HFFc6 (cell line): ENCODE results near the gene VAMP2. TPM values are rescaled to one million over a fixed set of nuclear protein-coding genes. Genes with fewer than 3 reads are reported as not detected.

Experiments used
- DNase-seq: peaks from one replicate; pipeline ENCODE4 v3.0.0-alpha.2; 2018
- H3K27ac Mint-ChIP-seq: 2 replicates; pipeline ENCODE4 v1.8.0; 2020; ENCODE audit warnings: mild to moderate bottlenecking, mixed read lengths
- H3K27me3 Mint-ChIP-seq: 2 replicates; pipeline ENCODE4 v1.8.0; 2021; ENCODE audit warnings: mild to moderate bottlenecking, moderate library complexity, mixed read lengths; ENCODE audit not compliant: insufficient read depth
- H3K36me3 Mint-ChIP-seq: 2 replicates; pipeline ENCODE4 v1.8.0; 2021; ENCODE audit warnings: low read depth, mixed read lengths
- H3K4me1 Mint-ChIP-seq: 2 replicates; pipeline ENCODE4 v1.8.0; 2020; ENCODE audit warnings: low read depth, mixed read lengths
- H3K4me3 Mint-ChIP-seq: 2 replicates; pipeline ENCODE4 v1.8.0; 2020; ENCODE audit warnings: mild to moderate bottlenecking, moderate library complexity, mixed read lengths
- H3K9me3 Mint-ChIP-seq: 2 replicates; pipeline ENCODE4 v1.8.0; 2020; ENCODE audit warnings: mild to moderate bottlenecking, mixed read lengths
- CTCF ChIP-seq: fragments of 200-600 bp; sonication (generic); IDR thresholded peaks from 2 replicates; pipeline ENCODE4 v1.5.0; 2021; ENCODE audit warnings: antibody characterized with exemption, mild to moderate bottlenecking
- total RNA-seq, 6 experiments: library from RNA; stranded (reverse); fragmentation: NEBNext Ultra II Directional; extraction: Animal tissue kit (Norgen Biotek cat#: 25700); gene quantifications; 2 replicates in 1 of 6; 3 replicates in 5 of 6; pipeline ENCODE4 v1.2.3, GENCODE V29; 2021

The VAMP2 gene
- total RNA-seq, 6 experiments from 2014 or later, result 37.0 to 47.6 (median 44.5) TPM

GRCh38 chr17:8125154-8125946, 37.4 kb downstream of the VAMP2 start:
- H3K4me3 Mint-ChIP-seq, result peak overlapping the region; percentile 88
- peak; percentile 57 for DNase-seq
- no peak for TF ChIP-seq CTCF
- H3K27ac Mint-ChIP-seq, result no peak overlapping the region; the same call in 1 of the 2 replicates
- H3K27me3 Mint-ChIP-seq, result peaks cover 7% of the 10 kb centered on the region
- peaks cover 58% of the 10 kb centered on the region for H3K4me1 Mint-ChIP-seq
- no peaks in the 10 kb centered on the region for H3K36me3 Mint-ChIP-seq
- peaks cover 5% of the 10 kb centered on the region; the same call in 1 of the 2 replicates for H3K9me3 Mint-ChIP-seq

DNA sequence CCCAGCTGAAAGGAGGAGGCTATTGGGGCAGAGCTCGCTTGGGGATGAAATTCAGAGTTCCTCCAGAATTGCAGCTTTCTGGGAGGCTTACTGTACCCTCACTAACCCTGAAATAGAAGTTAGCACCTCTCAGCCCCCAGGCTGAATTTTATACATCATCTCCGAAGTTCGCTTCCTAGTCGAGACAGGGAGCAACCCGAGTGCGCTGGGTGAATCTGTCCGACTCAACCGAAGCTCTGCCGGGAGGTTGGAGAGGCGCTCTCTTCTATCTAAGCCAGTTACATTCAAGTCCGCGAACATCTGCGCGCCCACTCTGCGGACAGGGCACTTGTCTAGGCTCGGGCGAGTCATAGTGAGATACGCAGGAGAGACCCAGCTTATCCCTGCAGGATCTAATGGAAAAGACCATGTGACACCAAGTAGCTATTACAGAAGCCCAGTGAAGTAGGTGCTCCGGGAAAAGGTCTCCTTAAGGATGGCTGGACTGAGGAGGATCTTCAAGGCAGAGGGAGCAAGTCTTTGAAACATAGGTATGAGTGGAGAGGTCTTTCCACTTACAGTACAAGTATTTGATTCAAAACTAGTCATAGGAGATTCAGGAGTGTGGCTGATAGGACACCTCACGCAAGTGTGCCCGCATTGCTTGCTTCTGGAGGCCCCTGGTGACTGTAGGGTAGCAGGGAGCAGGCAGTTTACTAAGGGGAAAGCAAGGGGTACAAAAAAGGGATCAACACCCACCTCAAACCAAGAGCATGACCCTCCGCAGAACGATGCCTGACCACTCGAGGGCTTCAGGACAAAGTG, 38.2 kb downstream of the VAMP2 start:
- H3K27me3 Mint-ChIP-seq, result peaks cover 12% of the 10 kb centered on the region
- H3K4me1 Mint-ChIP-seq, result peaks cover 66% of the 10 kb centered on the region
- no peaks in the 10 kb centered on the region for H3K36me3 Mint-ChIP-seq
- DNase-seq, result no peak
- peaks cover 7% of the 10 kb centered on the region; the same call in 1 of the 2 replicates for H3K9me3 Mint-ChIP-seq
- TF ChIP-seq CTCF, result no peak
- peak overlapping the region; percentile 88 for H3K4me3 Mint-ChIP-seq
- peak overlapping the region; percentile 8; the same call in 1 of the 2 replicates for H3K27ac Mint-ChIP-seq

DNA sequence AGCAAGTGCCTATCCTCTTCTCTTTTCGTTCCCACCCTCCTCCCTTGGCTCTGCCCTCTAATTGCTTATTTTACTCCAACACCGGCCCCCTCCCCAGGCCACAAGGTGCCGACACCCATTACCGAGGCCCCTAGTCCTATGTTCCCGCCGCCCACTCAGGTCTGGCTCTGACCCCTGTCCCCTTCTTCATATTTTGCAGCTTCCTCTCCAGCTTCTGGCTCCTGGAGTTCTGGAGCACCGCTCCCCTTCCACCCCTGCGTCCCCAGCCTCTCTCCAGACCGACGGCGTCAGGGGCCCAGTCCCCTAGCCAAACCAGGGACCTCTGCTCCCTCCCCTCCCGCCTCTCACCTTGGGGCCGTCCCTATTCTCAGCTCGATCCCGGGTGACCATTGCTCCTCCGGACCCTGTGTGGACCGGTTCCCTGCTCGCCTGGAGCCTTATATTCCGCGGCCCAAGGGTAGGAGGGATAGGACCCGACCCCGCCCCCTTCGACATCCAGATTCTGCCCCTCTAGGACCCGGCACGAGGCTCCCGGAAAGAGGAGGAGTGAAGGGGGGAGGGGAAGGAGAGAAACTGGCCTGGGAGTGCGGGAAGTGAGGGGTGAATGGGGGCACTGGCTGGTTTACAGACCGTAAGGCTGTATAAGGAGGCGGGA, 38.9 kb downstream of the VAMP2 start, which contains the start of gene HES7:
Gene HES7, minus strand, starts transcription at position 412 of the 655 bp plus-strand sequence. Its CDS starts 22 bp downstream, at position 390.
- Mint-ChIP-seq H3K36me3 (no peaks in the 10 kb centered on the region), H3K27ac (peak within 1 kb of the TSS; percentile 42), H3K27me3 (peaks cover 15% of the 10 kb centered on the region), H3K4me3 (peak within 1 kb of the TSS; percentile 88), H3K9me3 (peaks cover 7% of the 10 kb centered on the region; the same call in 1 of the 2 replicates), H3K4me1 (peaks cover 69% of the 10 kb centered on the region)
- TF ChIP-seq CTCF, result no peak
- DNase-seq, result no peak

DNA sequence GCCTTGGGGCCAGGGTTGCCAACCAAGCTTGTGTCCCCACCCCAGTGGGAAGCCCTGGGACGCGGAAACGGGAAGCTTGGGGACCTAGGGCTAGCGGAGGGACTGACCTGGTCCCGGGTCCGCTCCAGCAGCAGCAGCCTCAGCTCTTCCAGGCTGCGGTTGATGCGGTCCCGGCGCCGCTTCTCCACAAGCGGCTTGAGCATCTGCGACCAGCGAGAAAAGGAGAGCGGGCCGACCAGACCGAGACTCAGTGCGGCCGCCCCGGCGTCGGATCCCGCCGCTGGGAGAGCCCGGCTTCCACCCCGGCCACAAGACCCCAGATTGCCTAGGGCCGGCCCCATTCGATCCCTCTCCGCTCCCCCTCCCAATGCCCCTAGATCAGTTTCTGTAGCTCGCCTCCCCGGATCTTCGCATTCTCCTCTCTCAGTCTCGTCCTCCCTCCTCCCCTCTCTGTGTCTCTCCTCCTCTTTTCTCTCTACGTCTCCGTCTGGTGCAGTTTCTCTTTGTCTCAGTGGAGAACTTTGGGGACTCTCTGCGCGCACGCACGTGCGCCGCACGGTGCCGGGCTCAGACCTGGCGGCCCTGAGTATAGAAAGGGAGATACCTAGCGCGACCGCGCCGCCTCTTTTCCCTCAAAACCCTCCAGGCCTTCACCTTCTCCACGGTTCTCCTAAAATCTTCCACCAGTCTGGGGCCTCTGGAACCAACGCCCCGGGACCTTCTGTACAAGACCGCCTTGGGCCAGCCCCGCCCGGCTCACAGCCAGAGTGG, 39.6 kb downstream of the VAMP2 start:
- H3K27ac Mint-ChIP-seq, result peak overlapping the region; percentile 71
- H3K27me3 Mint-ChIP-seq, result peaks cover 16% of the 10 kb centered on the region

More for the DNA sequence above, 39.6 kb downstream of the VAMP2 start:
- H3K4me3 Mint-ChIP-seq, result peak overlapping the region; percentile 88
- no peaks in the 10 kb centered on the region for H3K36me3 Mint-ChIP-seq
- H3K4me1 Mint-ChIP-seq, result peaks cover 76% of the 10 kb centered on the region
- TF ChIP-seq CTCF, result no peak
- DNase-seq, result no peak
- H3K9me3 Mint-ChIP-seq, result peaks cover 7% of the 10 kb centered on the region; the same call in 1 of the 2 replicates
